ENCODE data around the gene KCNQ1OT1. TPM values are rescaled to one million over a fixed set of nuclear protein-coding genes. Genes with fewer than 3 reads are reported as not detected.

Gene KCNQ1OT1
- total and polyA plus RNA-seq, 4 donors, result 0.08 to 5.4 (median 1.2) TPM

DNA sequence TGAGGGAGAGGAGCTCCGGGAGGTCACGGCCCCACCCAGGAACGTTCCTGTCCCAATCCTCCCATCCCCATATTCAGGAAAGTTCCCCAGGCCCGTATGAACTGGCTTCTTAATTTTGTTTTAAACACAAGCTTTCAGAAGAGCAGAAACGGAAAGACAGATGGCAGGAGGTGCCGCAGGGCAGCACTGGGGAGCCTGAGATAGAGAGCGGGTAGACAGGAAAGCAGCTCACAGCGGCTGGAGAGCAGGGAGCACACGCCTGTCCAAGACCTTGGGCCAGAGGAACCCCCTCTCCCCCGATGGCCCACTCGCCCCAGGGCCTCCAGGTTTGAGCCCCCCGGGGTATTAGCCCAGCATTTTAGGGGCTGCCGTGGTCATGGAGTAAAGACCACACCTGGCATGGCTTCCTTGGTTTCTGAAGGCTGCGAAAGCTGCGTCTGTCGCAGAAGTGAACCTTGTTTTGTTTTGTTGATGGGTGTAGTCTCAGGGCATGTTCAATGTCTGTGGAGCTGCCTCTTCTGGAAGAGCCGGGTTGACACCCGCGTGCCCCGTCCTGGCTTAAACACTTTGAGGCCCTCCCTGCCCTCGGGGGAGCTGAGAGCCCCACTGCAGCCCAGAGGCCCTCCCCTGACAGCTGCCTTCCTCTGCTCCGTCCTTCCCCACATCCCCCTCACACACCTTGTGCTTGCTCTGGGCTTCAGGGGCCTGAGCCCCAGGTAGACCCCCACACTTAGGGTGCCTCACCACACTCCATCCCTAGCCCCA lies 17.9 kb upstream of the KCNQ1OT1 start:
- H3K36me3 ChIP-seq (ENCODE audit: control insufficient read depth in 1 of 2, insufficient read depth in 2 of 2, low read length in 1 of 2), result no peaks in the 10 kb centered on the region
- H3K4me3 ChIP-seq (ENCODE audit: low read length in 2 of 2), result no peak overlapping the region
- no peaks in the 10 kb centered on the region for H3K27me3 ChIP-seq (ENCODE audit: control insufficient read depth in 1 of 2, insufficient read depth in 2 of 2, low read length in 1 of 2)
- DNase-seq (no peak), ATAC-seq (ENCODE audit: low FRiP score) (no peak)
- 94 to 95% methylated on average over 22 of the region's 22 CpGs for WGBS, 2 donors
- no peaks in the 10 kb centered on the region for H3K9me3 ChIP-seq (ENCODE audit: control insufficient read depth, low read length)
- H3K4me1 ChIP-seq (ENCODE audit: control insufficient read depth in 1 of 2, insufficient read depth in 2 of 2, low read length in 2 of 2), result no peaks in the 10 kb centered on the region
- no peak overlapping the region for H3K27ac ChIP-seq (ENCODE audit: low read depth in 1 of 2, low read length in 2 of 2)
- intact Hi-C loops (cut with DNase I), result no loop called here

DNA sequence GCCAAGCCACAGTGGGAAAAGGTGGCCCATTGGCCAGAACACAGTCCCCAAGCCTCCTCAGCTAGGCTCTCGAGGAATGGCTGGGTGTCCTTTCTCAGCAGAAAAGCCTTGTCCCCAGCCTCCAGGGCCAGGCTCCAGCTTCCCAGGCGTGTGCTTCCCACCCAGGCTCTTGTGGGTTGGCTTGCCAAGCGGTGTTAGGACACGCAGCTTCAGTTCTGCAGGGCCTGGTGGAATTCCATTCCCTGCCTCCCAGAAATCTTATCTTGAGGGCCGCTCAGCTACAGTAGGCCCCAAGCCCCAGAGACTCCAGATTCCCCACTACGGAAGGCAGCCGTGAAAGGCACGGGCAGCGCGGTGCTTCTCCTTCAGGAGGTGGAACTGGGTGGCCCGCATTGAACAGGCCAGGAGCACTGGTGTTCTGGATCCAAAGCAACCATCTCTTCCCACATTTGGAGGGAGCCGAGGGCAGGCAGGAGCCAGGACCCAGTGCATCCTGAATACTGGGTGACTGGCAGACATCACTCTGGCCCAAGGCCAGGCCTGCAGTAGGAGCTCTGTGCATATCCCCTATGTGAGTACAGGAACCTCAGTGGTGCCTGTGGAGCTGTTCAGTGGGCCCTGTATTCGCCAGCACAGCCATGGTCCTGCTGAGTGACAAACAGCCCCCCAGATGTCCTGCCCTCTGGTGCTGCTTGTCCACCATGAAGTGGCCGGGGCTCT lies 16.7 kb upstream of the KCNQ1OT1 start:
- H3K36me3 ChIP-seq (ENCODE audit: control insufficient read depth in 1 of 2, insufficient read depth in 2 of 2, low read length in 1 of 2), result no peaks in the 10 kb centered on the region
- no peak overlapping the region for H3K4me3 ChIP-seq (ENCODE audit: low read length in 2 of 2)
- no peaks in the 10 kb centered on the region for H3K27me3 ChIP-seq (ENCODE audit: control insufficient read depth in 1 of 2, insufficient read depth in 2 of 2, low read length in 1 of 2)
- intact Hi-C loops (cut with DNase I), result no loop called here
- no peaks in the 10 kb centered on the region for H3K9me3 ChIP-seq (ENCODE audit: control insufficient read depth, low read length)
- ATAC-seq (ENCODE audit: low FRiP score), result no peak
- H3K4me1 ChIP-seq (ENCODE audit: control insufficient read depth in 1 of 2, insufficient read depth in 2 of 2, low read length in 2 of 2), result no peaks in the 10 kb centered on the region
- no peak overlapping the region for H3K27ac ChIP-seq (ENCODE audit: low read depth in 1 of 2, low read length in 2 of 2)
- no peak for DNase-seq
- WGBS, 2 donors, result 68 to 77% methylated on average over 14 of the region's 14 CpGs

DNA sequence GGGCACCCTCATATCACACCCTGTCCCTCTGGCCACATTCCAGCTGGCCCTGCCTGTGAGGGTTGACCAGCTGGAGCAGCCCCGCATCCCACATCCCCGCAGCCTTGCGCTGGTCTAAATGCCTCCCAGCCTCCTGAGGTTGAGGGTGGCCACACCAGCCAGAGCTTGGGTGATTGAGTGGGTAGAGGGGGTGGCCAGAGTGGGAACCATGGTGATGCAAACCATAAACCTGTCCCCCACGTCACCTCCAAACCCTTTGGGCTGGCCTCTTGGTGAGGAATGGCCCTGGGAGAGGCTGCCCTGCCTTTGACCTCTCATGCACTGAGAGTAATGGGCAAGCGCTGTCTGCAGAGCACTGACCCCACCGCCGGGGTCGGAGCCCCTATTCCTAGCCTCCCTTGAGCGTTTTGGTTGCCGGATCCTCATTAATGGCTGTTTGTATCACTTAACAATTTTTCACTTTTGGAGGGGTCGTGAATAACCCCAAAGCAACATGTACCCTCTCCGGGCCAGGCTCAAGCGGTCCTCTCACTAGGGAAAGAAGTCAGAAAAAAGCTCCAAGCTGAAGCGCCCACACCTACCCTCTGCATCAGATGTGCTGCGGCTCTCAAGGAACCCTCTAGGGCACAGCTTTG lies 16.0 kb upstream of the KCNQ1OT1 start:
- H3K4me1 ChIP-seq (ENCODE audit: control insufficient read depth in 1 of 2, insufficient read depth in 2 of 2, low read length in 2 of 2), result no peaks in the 10 kb centered on the region
- H3K36me3 ChIP-seq (ENCODE audit: control insufficient read depth in 1 of 2, insufficient read depth in 2 of 2, low read length in 1 of 2), result no peaks in the 10 kb centered on the region
- no peak overlapping the region for H3K4me3 ChIP-seq (ENCODE audit: low read length in 2 of 2)
- no peaks in the 10 kb centered on the region for H3K9me3 ChIP-seq (ENCODE audit: control insufficient read depth, low read length)
- intact Hi-C loops (cut with DNase I), result no loop called here
- WGBS, 2 donors, result 91% methylated on average over 15 of the region's 15 CpGs
- ATAC-seq (ENCODE audit: low FRiP score), result no peak
- no peak for DNase-seq
- H3K27ac ChIP-seq (ENCODE audit: low read depth in 1 of 2, low read length in 2 of 2), result no peak overlapping the region
- no peaks in the 10 kb centered on the region for H3K27me3 ChIP-seq (ENCODE audit: control insufficient read depth in 1 of 2, insufficient read depth in 2 of 2, low read length in 1 of 2)

DNA sequence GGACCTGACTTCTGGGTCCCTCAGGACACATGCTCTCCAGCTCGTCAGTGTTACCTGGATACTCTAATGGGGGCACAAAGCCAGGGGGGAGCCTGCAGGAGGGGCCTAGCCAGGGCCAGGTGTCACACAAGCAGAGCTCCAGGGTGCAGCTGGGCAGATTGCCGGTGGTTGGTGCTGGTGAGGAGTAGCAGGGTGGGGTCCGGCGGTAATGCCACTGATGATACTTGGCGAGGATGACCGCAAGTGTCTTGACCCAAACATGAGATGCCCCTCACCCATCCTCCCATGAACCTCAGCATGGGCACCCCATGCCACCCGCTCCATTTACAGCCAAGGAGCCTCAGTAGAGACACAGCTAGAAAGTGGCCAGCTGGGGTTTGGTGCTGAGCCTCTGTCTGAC lies 15.1 kb upstream of the KCNQ1OT1 start:
- Histone ChIP-seq H3K27me3 (ENCODE audit: control insufficient read depth in 1 of 2, insufficient read depth in 2 of 2, low read length in 1 of 2) (no peaks in the 10 kb centered on the region), H3K27ac (ENCODE audit: low read depth in 1 of 2, low read length in 2 of 2) (no peak overlapping the region), H3K4me3 (ENCODE audit: low read length in 2 of 2) (no peak overlapping the region), H3K36me3 (ENCODE audit: control insufficient read depth in 1 of 2, insufficient read depth in 2 of 2, low read length in 1 of 2) (no peaks in the 10 kb centered on the region), H3K4me1 (ENCODE audit: control insufficient read depth in 1 of 2, insufficient read depth in 2 of 2, low read length in 2 of 2) (no peaks in the 10 kb centered on the region), H3K9me3 (ENCODE audit: control insufficient read depth, low read length) (no peaks in the 10 kb centered on the region)
- 93 to 99% methylated on average over 7 of the region's 7 CpGs for WGBS, 2 donors
- DNase-seq, result no peak
- no peak for ATAC-seq (ENCODE audit: low FRiP score)
- intact Hi-C loops (cut with DNase I), result no loop called here

DNA sequence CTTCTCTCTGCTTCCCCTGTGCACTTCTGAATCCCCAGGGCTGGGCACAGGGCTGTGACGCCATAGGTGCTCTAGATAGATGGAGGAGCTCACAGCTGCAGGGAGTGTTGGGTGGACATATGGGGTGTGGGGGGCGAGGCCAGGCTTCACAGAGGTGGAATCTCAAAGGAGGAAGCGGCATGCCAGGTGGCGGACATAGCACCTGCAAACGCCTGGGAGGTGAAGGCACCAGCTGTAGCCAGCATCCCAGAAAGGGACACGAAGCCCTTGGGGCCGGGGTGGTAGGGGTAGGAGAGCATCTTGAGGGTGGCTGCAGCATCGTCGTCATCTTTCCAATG lies 14.6 kb upstream of the KCNQ1OT1 start:
- ATAC-seq (ENCODE audit: low FRiP score) (no peak), DNase-seq (no peak)
- intact Hi-C loops (cut with DNase I), result no loop called here
- Histone ChIP-seq H3K27me3 (ENCODE audit: control insufficient read depth in 1 of 2, insufficient read depth in 2 of 2, low read length in 1 of 2) (no peaks in the 10 kb centered on the region), H3K27ac (ENCODE audit: low read depth in 1 of 2, low read length in 2 of 2) (no peak overlapping the region), H3K36me3 (ENCODE audit: control insufficient read depth in 1 of 2, insufficient read depth in 2 of 2, low read length in 1 of 2) (no peaks in the 10 kb centered on the region), H3K4me3 (ENCODE audit: low read length in 2 of 2) (no peak overlapping the region), H3K4me1 (ENCODE audit: control insufficient read depth in 1 of 2, insufficient read depth in 2 of 2, low read length in 2 of 2) (no peaks in the 10 kb centered on the region), H3K9me3 (ENCODE audit: control insufficient read depth, low read length) (no peaks in the 10 kb centered on the region)
- WGBS, 2 donors, result 95 to 97% methylated on average over 9 of the region's 9 CpGs

DNA sequence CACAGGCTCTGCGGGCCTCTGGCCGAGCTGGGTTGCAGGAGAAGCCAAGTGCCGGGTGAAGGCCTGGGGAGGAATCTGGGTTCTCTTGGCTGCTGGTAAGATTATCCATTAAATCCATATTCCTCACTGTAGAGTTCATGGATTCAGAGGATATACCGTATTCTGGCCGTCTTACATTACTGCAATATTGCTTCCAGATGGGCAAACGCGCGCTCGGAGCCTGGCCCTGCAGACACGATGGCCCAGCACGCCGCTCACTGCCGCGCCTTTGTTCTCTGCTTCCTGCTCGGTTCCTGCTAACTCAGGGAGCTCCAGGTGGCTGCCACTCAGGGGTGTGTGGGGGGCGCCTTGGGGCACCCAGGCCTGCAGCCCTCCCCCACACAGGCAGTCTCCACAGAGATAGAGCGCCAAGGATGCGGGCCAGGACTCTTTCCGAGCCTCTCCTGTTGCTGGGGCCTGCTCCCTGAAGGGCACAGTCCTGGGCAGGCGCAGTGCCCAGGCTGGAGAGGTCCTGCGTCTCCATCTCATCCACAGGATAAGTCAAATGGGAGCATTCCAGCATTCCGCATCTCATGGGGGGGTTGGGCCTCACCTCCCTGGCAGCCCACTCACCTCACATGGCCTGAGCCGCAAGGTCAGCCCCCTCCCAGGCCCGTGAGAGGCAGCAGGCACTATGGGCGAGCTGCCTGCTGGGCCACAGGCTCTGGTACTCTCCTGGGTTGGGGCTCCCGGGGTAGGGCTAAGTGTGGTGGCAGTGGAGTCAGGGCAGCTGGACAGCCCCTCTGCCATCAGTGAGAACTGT lies 14.1 kb upstream of the KCNQ1OT1 start:
- 94 to 96% methylated on average over 26 of the region's 26 CpGs for WGBS, 2 donors
- no peaks in the 10 kb centered on the region for H3K36me3 ChIP-seq (ENCODE audit: control insufficient read depth in 1 of 2, insufficient read depth in 2 of 2, low read length in 1 of 2)
- DNase-seq (no peak), ATAC-seq (ENCODE audit: low FRiP score) (no peak)
- intact Hi-C loops (cut with DNase I), result no loop called here
- no peaks in the 10 kb centered on the region for H3K4me1 ChIP-seq (ENCODE audit: control insufficient read depth in 1 of 2, insufficient read depth in 2 of 2, low read length in 2 of 2)
- H3K27ac ChIP-seq (ENCODE audit: low read depth in 1 of 2, low read length in 2 of 2), result no peak overlapping the region
- H3K9me3 ChIP-seq (ENCODE audit: control insufficient read depth, low read length), result no peaks in the 10 kb centered on the region
- no peak overlapping the region for H3K4me3 ChIP-seq (ENCODE audit: low read length in 2 of 2)
- H3K27me3 ChIP-seq (ENCODE audit: control insufficient read depth in 1 of 2, insufficient read depth in 2 of 2, low read length in 1 of 2), result no peaks in the 10 kb centered on the region

DNA sequence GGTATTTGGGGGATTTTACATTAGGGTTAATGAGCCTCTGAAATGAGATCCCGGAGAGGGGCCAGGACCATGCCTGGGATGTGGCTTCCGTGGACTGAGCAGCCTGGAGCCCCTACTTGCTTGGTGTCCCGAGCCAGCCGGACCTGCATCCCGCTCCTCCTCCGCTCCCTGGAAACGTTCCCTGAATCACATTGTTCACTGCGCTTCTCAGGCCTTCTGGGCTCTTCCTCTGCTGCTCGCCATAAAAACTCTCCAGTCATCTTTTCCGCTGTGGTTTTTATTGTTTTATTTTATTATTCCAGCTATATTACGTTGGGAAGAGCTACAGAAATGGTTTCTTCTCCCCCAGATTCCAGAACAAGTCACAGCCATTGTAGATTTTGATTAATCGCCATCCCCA lies 13.3 kb upstream of the KCNQ1OT1 start:
- no peak for ATAC-seq (ENCODE audit: low FRiP score)
- Histone ChIP-seq H3K9me3 (ENCODE audit: control insufficient read depth, low read length) (no peaks in the 10 kb centered on the region), H3K27me3 (ENCODE audit: control insufficient read depth in 1 of 2, insufficient read depth in 2 of 2, low read length in 1 of 2) (no peaks in the 10 kb centered on the region), H3K36me3 (ENCODE audit: control insufficient read depth in 1 of 2, insufficient read depth in 2 of 2, low read length in 1 of 2) (no peaks in the 10 kb centered on the region), H3K4me1 (ENCODE audit: control insufficient read depth in 1 of 2, insufficient read depth in 2 of 2, low read length in 2 of 2) (no peaks in the 10 kb centered on the region), H3K27ac (ENCODE audit: low read depth in 1 of 2, low read length in 2 of 2) (no peak overlapping the region), H3K4me3 (ENCODE audit: low read length in 2 of 2) (no peak overlapping the region)
- DNase-seq, result no peak
- intact Hi-C loops (cut with DNase I), result no loop called here
- WGBS, 2 donors, result 95 to 98% methylated on average over 12 of the region's 12 CpGs

DNA sequence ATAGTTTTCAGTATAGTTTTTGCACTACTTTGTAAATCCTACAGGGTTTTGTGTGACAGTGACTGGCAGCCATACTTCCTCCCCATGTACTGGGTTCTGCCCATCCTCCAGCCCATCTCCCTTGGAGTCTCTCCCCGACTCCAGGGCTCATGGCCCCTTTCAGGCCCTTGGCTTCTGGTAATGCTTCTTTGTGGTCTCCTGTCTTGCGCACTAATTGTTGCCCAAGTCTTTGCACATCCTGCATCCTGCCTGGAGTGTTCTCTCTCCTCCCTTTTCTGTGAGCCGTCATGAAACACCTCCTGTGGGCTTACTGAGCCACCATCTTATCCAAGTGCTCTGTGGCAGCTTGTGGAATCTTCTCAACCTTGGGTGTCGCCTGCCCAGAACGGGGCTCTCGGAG lies 11.4 kb upstream of the KCNQ1OT1 start:
- H3K27me3 ChIP-seq (ENCODE audit: control insufficient read depth in 1 of 2, insufficient read depth in 2 of 2, low read length in 1 of 2), result no peaks in the 10 kb centered on the region
- no peaks in the 10 kb centered on the region for H3K9me3 ChIP-seq (ENCODE audit: control insufficient read depth, low read length)
- ATAC-seq (ENCODE audit: low FRiP score) (no peak), DNase-seq (no peak)
- H3K4me1 ChIP-seq (ENCODE audit: control insufficient read depth in 1 of 2, insufficient read depth in 2 of 2, low read length in 2 of 2), result no peaks in the 10 kb centered on the region
- WGBS, 2 donors, result 96 to 98% methylated on average over 6 of the region's 6 CpGs
- no peak overlapping the region for H3K4me3 ChIP-seq (ENCODE audit: low read length in 2 of 2)
- H3K27ac ChIP-seq (ENCODE audit: low read depth in 1 of 2, low read length in 2 of 2), result no peak overlapping the region
- H3K36me3 ChIP-seq (ENCODE audit: control insufficient read depth in 1 of 2, insufficient read depth in 2 of 2, low read length in 1 of 2), result no peaks in the 10 kb centered on the region
- intact Hi-C loops (cut with DNase I), result no loop called here

All from aorta (tissue), 5 donors.